ENCODE measurements around the gene CLIC6.

Gene CLIC6

DNA sequence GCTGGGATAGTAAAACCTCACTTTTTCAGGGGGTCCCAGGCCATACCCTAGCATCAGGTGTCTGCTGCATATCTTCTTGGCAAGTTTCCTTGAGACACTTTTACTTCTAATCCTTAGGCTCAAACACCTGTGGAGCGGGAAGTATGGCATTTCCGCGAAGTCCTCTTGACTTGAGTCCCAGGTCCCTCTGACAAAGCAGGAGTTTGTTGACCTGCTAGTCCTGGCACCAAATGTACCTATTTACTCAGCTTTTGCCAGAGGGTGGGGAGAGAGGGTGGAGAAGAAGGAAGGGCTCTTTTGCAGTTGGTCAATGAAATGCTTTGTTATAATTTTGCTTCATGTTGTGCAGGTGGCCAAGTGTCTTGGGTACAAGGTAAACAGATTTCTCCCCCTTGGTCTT is 59.7 kb downstream of the CLIC6 start:
- DNase-seq (ENCODE audit: low spot score): no peak

GRCh38 chr21:34730194-34730593 is 61.4 kb downstream of the CLIC6 start:
- no peak for DNase-seq (ENCODE audit: low spot score)

GRCh38 chr21:34730756-34731445 is 62.1 kb downstream of the CLIC6 start:
- DNase-seq (ENCODE audit: low spot score): no peak

DNA sequence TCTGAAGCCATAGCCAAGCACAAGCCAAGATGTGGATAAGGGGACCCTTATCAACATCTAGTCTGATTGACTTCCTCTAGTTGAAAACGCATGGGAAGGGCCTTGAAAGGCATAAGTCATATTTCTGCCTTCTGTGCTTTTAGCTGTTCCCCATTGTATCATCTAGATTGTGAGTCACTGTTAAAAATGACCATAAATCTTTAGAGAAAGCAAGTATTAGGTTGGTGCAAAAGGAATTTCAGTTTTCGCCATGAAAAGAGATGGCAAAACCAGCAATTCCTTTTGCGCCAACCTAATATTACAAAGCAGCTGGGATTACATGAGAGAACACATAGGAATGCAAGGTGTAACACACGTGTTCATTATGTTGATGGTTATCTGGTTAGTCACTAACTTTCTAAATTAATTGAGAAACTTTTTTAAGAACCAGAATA is 63.6 kb downstream of the CLIC6 start:
- DNase-seq (ENCODE audit: low spot score): no peak

DNA sequence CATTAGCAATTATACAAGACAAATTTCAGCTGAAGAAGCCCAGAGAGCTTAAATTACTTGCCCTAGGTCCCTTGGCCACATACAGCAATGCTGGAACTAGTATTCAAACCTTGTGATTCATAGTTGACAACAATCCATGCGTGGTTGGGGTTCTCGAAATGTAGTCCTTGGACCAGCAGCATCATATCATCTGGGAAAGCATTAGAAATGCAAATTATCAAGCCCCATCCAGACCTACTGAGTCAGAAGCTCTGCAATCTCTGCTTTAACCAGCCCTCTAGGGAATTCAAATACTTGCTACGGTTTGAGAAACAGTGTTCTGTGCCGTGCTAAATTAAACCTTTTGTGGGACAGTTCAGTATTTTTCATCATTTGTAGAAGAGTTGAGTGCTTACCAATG is 65.1 kb downstream of the CLIC6 start:
- DNase-seq (ENCODE audit: low spot score): no peak

GRCh38 chr21:34734696-34735095 is 65.9 kb downstream of the CLIC6 start:
- no peak for DNase-seq (ENCODE audit: low spot score)

DNA sequence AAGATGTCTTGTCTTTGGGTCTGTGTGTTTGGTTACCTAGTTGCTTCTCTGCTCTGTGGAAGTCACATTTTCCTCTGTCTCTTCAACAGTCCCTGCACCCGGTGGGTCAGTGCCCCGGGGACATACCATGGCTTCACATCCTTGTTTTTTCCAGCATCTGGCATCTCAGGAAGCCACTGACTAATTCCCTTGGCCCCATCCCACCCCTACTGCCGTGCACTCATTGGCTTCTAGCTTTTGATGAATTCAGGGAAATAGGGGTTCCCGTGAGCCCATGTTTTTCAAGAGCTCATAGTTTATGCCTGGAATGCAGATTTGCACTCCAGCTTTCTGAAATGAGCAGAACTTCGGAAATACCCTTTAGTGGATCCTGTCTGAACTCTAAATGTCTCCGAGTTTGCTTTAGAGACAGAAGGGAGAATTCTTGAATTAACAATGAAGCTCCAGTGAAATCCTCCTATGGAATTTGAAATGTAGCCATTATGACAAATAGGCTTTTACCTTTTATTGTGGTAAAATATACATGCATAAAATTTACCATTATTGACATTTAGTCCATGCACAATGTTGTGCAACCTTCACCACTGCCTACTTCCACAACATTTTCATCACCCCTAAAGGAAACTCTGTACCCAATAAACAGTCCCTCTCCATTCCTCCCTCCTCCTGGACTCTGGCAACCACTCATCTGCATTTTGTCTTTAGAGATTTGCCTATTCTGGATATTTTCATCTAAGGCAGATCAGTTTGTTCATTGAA is 67.5 kb downstream of the CLIC6 start:
- peak; percentile 63 for DNase-seq (ENCODE audit: low spot score)

GRCh38 chr21:34737115-34737514 is 68.3 kb downstream of the CLIC6 start:
- DNase-seq (ENCODE audit: low spot score): no peak

- no peak for DNase-seq (ENCODE audit: low spot score)
Observed at GRCh38 chr21:34740198-34740597, 71.4 kb downstream of the CLIC6 start.

- no peak for DNase-seq (ENCODE audit: low spot score)
Observed at GRCh38 chr21:34743285-34743684, 74.5 kb downstream of the CLIC6 start.

DNA sequence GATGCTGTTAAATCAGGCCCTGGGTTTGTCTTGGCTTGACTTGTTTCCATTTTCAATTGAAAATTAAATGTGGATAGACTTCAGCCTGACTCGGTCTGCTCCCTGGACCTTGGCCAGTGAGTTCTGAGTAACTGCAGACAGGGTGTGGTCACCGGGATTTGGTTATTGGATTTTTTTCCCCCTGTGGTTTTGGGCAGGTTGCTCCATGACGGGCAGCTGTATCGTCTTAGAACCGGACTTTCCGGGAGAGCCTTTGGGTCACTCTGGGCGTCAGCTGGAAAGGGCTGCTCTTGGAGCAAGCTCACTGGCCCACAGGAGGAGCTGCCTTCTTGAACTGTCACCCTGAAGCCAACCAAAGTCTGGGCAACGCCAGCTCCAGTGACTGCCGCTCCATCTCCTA is 75.0 kb downstream of the CLIC6 start:
- peak; percentile 82 for DNase-seq (ENCODE audit: low spot score)

GRCh38 chr21:34744801-34745200 is 76.0 kb downstream of the CLIC6 start:
- no peak for DNase-seq (ENCODE audit: low spot score)

DNA sequence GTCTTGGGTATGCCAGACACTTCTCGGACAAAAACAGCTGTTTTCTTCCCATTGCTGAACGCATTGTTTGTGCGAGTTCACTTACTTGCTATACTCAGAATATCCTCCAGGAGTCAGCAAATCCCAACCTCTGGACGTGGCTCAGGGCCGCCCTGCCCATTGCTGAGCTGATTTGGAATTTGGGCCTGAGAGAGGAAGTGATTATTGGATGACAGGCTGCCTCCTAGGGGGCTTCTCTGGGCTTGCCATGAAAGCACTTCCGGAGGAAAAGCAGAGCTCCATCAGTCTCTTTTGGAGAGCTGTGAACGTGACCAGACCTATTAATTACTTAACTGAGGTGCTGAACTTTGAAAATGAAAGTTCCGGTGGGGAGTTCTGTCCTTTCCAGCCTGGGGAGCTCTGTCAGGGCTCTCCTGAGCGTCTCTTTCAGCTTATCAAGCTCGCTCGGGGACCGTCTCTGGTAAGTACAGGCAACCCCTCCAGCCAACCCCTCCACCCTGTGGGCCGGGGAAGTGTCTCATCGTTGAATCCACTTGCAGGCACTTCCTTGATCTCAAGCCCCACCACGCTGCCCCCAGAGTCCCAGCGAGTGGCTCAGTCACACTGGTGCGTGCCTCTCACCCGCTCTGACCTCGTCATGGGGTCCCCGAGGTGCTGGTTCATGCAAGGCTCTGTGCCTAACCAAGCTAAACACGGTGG is 76.9 kb downstream of the CLIC6 start:
- DNase-seq (ENCODE audit: low spot score): peak; percentile 89

- DNase-seq (ENCODE audit: low spot score): no peak
Observed at GRCh38 chr21:34748862-34749261, 80.1 kb downstream of the CLIC6 start.

DNA sequence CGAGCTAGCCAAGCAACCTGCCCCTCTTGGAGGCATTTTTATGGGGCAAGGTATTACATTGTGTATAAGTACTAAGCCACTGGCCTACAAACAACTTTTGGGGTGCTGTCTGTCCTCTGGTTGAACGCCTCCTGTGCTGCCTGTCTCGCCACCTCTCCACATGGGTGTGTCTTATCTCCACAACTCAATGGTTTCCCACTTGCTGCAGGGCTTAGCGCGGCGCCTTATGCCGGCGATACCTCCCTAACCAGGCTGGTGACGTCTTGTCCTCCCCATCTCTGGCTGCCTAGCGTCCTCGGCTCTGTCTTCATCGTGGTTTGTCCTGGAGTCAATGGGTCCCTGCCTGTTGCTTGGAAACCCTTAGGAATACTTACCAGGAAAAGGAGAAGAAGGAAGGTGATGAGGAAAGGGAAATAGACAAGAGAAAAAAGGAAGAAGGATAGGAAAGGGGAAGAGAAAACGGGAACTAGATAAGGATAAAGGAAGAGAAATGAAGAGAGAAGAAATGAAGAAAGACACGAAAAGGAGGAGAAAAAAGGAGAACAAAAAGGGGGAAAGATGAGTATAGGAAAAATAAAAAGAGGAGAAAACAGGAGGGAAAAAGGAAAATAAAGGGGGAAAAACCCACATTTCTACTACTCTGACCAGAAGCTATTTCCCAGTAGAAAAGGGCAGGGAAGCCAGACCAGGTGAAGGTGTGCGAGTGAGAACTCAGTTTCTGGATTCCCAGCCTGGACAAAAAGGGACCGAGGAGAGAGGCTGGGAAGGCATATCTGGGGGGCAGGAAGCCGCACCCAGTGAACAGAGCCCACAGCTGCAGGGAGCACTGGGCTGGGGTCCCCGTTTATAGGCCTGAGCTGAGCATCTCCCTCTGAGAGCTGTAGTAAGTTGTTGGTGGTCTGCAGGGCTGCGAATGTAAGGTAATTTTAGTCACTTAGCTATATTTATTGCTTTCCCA is 86.2 kb downstream of the CLIC6 start:
- no peak for DNase-seq (ENCODE audit: low spot score)

GRCh38 chr21:34761758-34762330 is 93.0 kb downstream of the CLIC6 start:
- DNase-seq (ENCODE audit: low spot score): no peak

DNA sequence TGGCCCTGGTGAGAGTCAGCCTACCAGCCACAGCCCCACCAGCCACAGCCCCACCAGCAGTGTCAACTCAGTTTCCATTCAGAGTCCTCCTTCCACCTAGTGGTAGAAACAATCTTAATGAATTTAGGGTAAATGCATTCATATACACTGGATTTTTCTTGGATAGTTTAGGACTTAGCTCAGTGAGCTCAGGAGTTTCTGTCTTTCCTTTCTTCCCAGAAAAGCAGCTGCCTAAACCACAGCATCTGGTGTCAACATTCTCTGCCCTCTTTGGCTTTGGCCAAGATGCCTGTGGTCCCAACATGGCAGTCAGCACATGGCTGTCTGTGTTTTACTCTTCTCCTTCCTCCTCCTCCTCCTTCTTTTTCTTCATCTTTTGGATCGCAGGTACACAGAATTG is 94.0 kb downstream of the CLIC6 start:
- DNase-seq (ENCODE audit: low spot score): peak; percentile 62

- no peak for DNase-seq (ENCODE audit: low spot score)
Observed at GRCh38 chr21:34764715-34765284, 96.0 kb downstream of the CLIC6 start.

- no peak for DNase-seq (ENCODE audit: low spot score)
Observed at GRCh38 chr21:34765619-34766018, 96.8 kb downstream of the CLIC6 start.

GRCh38 chr21:34766862-34767261 is 98.1 kb downstream of the CLIC6 start:
- no peak for DNase-seq (ENCODE audit: low spot score)

All from AG08395 (cell line).